Neuronal stem cell (in vitro differentiated cells): ENCODE data around the gene FGD2.
A peak's percentile ranks its signal among the peaks of the same experiment; 100 is the strongest.

Experiments
- DNase-seq: peaks from one replicate; pipeline ENCODE4 v3.0.0-alpha.2; 2013; ENCODE audit warnings: low spot score
- H2AFZ ChIP-seq: one replicate; pipeline ENCODE4 v1.6.1; 2013; ENCODE audit warnings: mild to moderate bottlenecking, low read length, inconsistent platforms
- H2AK5ac ChIP-seq: 2 replicates; pipeline ENCODE4 v1.6.1; 2013; ENCODE audit warnings: low read depth, mild to moderate bottlenecking, inconsistent platforms, low read length, moderate library complexity, mixed read lengths
- H2BK120ac ChIP-seq: 2 replicates; pipeline ENCODE4 v1.6.1; 2013; ENCODE audit warnings: low read depth, mild to moderate bottlenecking, inconsistent platforms, low read length, moderate library complexity, mixed read lengths
- H2BK12ac ChIP-seq: one replicate; pipeline ENCODE4 v1.6.1; 2013; ENCODE audit warnings: low read length, inconsistent platforms
- H2BK15ac ChIP-seq: 2 replicates; pipeline ENCODE4 v1.6.1; 2013; ENCODE audit warnings: mild to moderate bottlenecking, low read length, inconsistent platforms, mixed read lengths
- H2BK5ac ChIP-seq: one replicate; pipeline ENCODE4 v1.6.1; 2013; ENCODE audit warnings: inconsistent platforms, mild to moderate bottlenecking, low read length, moderate library complexity
- H3K14ac ChIP-seq: one replicate; pipeline ENCODE4 v1.6.1; 2013; ENCODE audit warnings: low read length, inconsistent platforms
- H3K18ac ChIP-seq: 2 replicates; pipeline ENCODE4 v1.6.1; 2013; ENCODE audit warnings: low read length, inconsistent platforms
- H3K23ac ChIP-seq: 2 replicates; pipeline ENCODE4 v1.6.1; 2013; ENCODE audit warnings: low read depth, mild to moderate bottlenecking, mixed read lengths, low read length, inconsistent platforms; ENCODE audit not compliant: poor library complexity
- H3K27ac ChIP-seq: replicated peaks from 3 replicates; pipeline ENCODE4 v1.5.1; 2013; ENCODE audit warnings: low read length, inconsistent platforms
- H3K27me3 ChIP-seq, 3 experiments: 2 replicates each; pipeline ENCODE4 v1.6.1; 2013; ENCODE audit warnings: low read length in 3 of 3, mild to moderate bottlenecking in 2 of 3, inconsistent platforms in 1 of 3, low read depth in 1 of 3, mixed read lengths in 1 of 3, moderate library complexity in 1 of 3; ENCODE audit not compliant: control insufficient read depth in 3 of 3, insufficient read depth in 3 of 3
- H3K36me3 ChIP-seq, 2 donors: replicated peaks in 1 of 2; 2 replicates each; pipeline ENCODE4 v1.6.1; 2013; ENCODE audit warnings: low read length in 2 of 2; ENCODE audit not compliant: control insufficient read depth in 2 of 2, insufficient read depth in 2 of 2
- H3K4ac ChIP-seq: 2 replicates; pipeline ENCODE4 v1.6.1; 2013; ENCODE audit warnings: inconsistent platforms, mild to moderate bottlenecking, low read length, moderate library complexity
- H3K4me1 ChIP-seq, 2 donors: 1 replicate in 1 of 2; 2 replicates in 1 of 2; pipeline ENCODE4 v1.6.1; 2013; ENCODE audit warnings: low read length in 2 of 2, low read depth in 1 of 2; ENCODE audit not compliant: control insufficient read depth in 2 of 2, insufficient read depth in 1 of 2
- H3K4me2 ChIP-seq: one replicate; pipeline ENCODE4 v1.6.1; 2013; ENCODE audit warnings: mild to moderate bottlenecking, low read length, inconsistent platforms; ENCODE audit not compliant: insufficient read depth, poor library complexity, severe bottlenecking
- H3K4me3 ChIP-seq, 2 donors: 2 replicates each; pipeline ENCODE4 v1.5.1; 2013; ENCODE audit warnings: low read length in 2 of 2, mild to moderate bottlenecking in 2 of 2, inconsistent platforms in 1 of 2, moderate library complexity in 1 of 2
- H3K79me1 ChIP-seq: one replicate; pipeline ENCODE4 v1.6.1; 2013; ENCODE audit warnings: low read depth, mild to moderate bottlenecking, inconsistent platforms, low read length, moderate library complexity
- H3K9ac ChIP-seq: one replicate; pipeline ENCODE4 v1.6.1; 2013; ENCODE audit warnings: mild to moderate bottlenecking, low read depth, low read length, inconsistent platforms; ENCODE audit not compliant: poor library complexity
- H3K9me3 ChIP-seq, 2 donors: replicated peaks in 1 of 2; 2 replicates each; pipeline versions ENCODE3 to v1.6.1; 2013; ENCODE audit warnings: low read length in 2 of 2, mild to moderate bottlenecking in 2 of 2, inconsistent platforms in 1 of 2, low read depth in 1 of 2, mixed read lengths in 1 of 2, moderate library complexity in 1 of 2; ENCODE audit not compliant: control insufficient read depth in 2 of 2, insufficient read depth in 1 of 2
- H4K8ac ChIP-seq: one replicate; pipeline ENCODE4 v1.6.1; 2013; ENCODE audit warnings: low read depth, mild to moderate bottlenecking, inconsistent platforms, low read length, moderate library complexity
- H4K91ac ChIP-seq: one replicate; pipeline ENCODE4 v1.6.1; 2013; ENCODE audit warnings: low read length, low read depth, mild to moderate bottlenecking, inconsistent platforms; ENCODE audit not compliant: poor library complexity
- WGBS, 2 donors: extraction: QIAGEN DNeasy Blood & Tissue Kit; methylation state at CpG; one replicate each; pipeline ENCODE4 v1.1.7; 2013; ENCODE audit warnings: missing lambda C conversion rate in 2 of 2, mixed read lengths in 1 of 2; ENCODE audit not compliant: insufficient read length in 2 of 2, insufficient replicate concordance in 1 of 2; ENCODE audit errors: extremely low coverage in 2 of 2; 5-methylcytosine and 5-hydroxymethylcytosine counted together

FGD2 gene

DNA sequence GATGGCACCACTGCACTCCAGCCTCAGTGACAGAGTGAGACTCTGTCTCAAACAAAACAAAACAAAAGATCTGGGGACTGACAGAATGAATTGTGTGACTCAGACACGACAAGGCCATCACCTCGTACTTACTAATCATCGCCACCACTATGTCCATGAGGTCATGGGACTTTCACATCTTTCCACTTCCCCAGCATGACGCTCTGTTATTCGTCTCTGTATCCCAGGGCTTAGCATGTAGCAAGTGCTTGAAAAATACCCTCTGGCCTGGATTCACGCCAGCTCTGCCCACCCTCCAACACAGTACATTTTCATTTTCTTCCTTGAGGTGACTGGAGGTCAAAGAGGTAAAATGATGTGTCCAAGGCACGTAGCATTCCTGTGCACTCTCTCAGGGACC, 27.8 kb downstream of the FGD2 start:
- peak overlapping the region; percentile 2 for H2BK5ac ChIP-seq
- no peak overlapping the region for H4K8ac ChIP-seq
- no peak overlapping the region for H4K91ac ChIP-seq
- no peak overlapping the region for H2AK5ac ChIP-seq
- no peak overlapping the region for H3K9ac ChIP-seq
- H3K18ac ChIP-seq, result no peak overlapping the region
- H3K4me3 ChIP-seq, result no peak overlapping the region
- no peak overlapping the region for H2AFZ ChIP-seq
- H3K4me1 ChIP-seq, result no peaks in the 10 kb centered on the region
- H3K36me3 ChIP-seq, result no peaks in the 10 kb centered on the region
- H3K27ac ChIP-seq, result no peak overlapping the region
- no peak overlapping the region for H3K4me2 ChIP-seq
- H3K27me3 ChIP-seq, result no peaks in the 10 kb centered on the region
- no peak overlapping the region for H3K4ac ChIP-seq
- no CpG with 5 or more reads among the region's 7 CpGs for WGBS, 2 donors
- no peak for DNase-seq
- H3K79me1 ChIP-seq, result no peaks in the 10 kb centered on the region
- H2BK15ac ChIP-seq, result no peak overlapping the region
- no peak overlapping the region for H3K14ac ChIP-seq
- no peak overlapping the region for H2BK12ac ChIP-seq
- H2BK120ac ChIP-seq, result no peak overlapping the region
- peaks cover 5 to 7% of the 10 kb centered on the region in 2 donors for H3K9me3 ChIP-seq
- H3K23ac ChIP-seq, result no peak overlapping the region

DNA sequence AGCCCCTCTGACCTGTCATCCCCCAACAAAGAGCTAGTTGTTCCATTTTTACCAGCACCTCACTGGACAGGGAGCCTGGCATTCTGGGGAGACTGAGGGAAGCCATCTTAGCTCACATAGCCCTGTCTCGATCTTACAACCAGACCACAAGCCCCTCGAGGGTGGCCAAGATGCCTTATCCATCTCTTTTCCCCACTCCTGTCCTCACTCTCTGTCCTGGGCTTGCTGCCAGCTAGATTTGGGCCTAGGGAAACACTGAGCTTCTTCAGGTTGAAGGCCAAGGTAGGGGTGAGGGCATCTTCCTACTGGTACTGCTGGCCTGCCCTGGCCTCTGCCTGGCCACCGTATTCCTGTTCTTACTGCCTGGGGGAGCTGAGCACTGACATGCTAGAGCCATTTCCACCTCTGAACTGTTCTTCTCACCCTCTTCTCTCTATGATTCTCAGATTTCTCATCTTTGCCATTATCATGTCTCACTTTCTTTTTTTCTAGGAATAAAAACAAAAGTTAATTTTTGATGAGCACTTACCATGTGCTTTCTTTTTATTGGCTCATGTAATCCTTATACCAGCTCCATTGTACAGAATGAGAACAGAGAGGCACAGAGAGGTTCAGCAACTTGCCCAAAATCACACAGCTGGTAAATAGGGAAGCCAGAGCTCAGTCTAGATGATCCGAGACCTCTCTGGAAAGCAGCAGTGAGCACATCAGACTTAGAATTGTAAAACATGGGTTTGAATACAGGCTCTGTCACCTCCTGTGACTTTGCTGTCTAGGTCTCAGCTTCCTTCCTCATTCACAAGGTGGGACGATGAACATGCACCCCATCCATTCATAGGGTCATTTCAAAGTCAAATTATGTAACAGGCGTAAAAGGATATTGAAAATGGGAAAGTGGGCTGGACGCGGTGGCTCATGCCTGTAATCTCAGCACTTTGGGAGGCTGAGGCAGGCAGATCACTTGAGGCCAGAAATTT, 28.7 kb downstream of the FGD2 start:
- H3K27me3 ChIP-seq, result no peaks in the 10 kb centered on the region
- H2BK120ac ChIP-seq, result no peak overlapping the region
- no peaks in the 10 kb centered on the region for H3K36me3 ChIP-seq
- no peak overlapping the region for H3K9ac ChIP-seq
- H2AFZ ChIP-seq, result no peak overlapping the region
- H2BK15ac ChIP-seq, result no peak overlapping the region
- no peaks in the 10 kb centered on the region for H3K4me1 ChIP-seq
- H3K23ac ChIP-seq, result no peak overlapping the region
- WGBS, 2 donors, result no CpG with 5 or more reads among the region's 8 CpGs
- no peak overlapping the region for H3K4me2 ChIP-seq
- DNase-seq, result no peak
- H3K18ac ChIP-seq, result no peak overlapping the region
- no peaks in the 10 kb centered on the region for H3K79me1 ChIP-seq
- H2AK5ac ChIP-seq, result no peak overlapping the region
- H3K4me3 ChIP-seq, result no peak overlapping the region
- H2BK12ac ChIP-seq, result no peak overlapping the region
- peaks cover 5 to 7% of the 10 kb centered on the region in 2 donors for H3K9me3 ChIP-seq
- no peak overlapping the region for H4K8ac ChIP-seq
- no peak overlapping the region for H4K91ac ChIP-seq
- no peak overlapping the region for H3K14ac ChIP-seq
- no peak overlapping the region for H3K27ac ChIP-seq
- H2BK5ac ChIP-seq, result peak overlapping the region; percentile 2
- no peak overlapping the region for H3K4ac ChIP-seq

DNA sequence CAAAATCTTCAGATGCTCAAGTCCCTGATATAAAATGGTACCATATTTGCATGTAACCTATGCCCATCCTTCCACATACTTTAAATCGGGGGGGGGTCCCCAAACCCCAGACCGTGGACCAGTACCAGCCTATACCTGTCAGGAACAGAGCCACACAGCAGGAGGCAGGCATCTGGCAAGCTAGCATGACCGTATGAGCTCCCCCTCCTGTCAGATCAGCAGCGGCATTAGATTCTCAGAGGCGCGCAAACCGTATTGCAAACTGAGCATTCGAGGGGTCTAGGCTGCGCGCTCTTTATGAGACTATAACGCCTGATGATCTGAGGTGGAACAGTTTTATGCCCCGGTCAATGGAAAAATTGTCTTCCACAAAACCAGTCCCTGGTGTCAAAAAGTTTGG, 30.7 kb downstream of the FGD2 start:
- Histone ChIP-seq H3K9ac (no peak overlapping the region), H3K4me1 (no peaks in the 10 kb centered on the region), H2BK15ac (no peak overlapping the region), H3K4me3 (no peak overlapping the region), H2BK12ac (no peak overlapping the region), H4K91ac (no peak overlapping the region), H3K4me2 (no peak overlapping the region), H3K27me3 (no peaks in the 10 kb centered on the region), H3K14ac (no peak overlapping the region), H3K18ac (no peak overlapping the region), H2BK5ac (no peak overlapping the region), H3K9me3 (no peaks in the 10 kb centered on the region), H3K4ac (no peak overlapping the region), H3K36me3 (no peaks in the 10 kb centered on the region), H2AFZ (no peak overlapping the region), H2AK5ac (no peak overlapping the region), H3K23ac (no peak overlapping the region), H3K79me1 (no peaks in the 10 kb centered on the region), H2BK120ac (no peak overlapping the region), H4K8ac (no peak overlapping the region), H3K27ac (no peak overlapping the region)
- WGBS, 2 donors, result no CpG with 5 or more reads among the region's 12 CpGs
- DNase-seq, result no peak

DNA sequence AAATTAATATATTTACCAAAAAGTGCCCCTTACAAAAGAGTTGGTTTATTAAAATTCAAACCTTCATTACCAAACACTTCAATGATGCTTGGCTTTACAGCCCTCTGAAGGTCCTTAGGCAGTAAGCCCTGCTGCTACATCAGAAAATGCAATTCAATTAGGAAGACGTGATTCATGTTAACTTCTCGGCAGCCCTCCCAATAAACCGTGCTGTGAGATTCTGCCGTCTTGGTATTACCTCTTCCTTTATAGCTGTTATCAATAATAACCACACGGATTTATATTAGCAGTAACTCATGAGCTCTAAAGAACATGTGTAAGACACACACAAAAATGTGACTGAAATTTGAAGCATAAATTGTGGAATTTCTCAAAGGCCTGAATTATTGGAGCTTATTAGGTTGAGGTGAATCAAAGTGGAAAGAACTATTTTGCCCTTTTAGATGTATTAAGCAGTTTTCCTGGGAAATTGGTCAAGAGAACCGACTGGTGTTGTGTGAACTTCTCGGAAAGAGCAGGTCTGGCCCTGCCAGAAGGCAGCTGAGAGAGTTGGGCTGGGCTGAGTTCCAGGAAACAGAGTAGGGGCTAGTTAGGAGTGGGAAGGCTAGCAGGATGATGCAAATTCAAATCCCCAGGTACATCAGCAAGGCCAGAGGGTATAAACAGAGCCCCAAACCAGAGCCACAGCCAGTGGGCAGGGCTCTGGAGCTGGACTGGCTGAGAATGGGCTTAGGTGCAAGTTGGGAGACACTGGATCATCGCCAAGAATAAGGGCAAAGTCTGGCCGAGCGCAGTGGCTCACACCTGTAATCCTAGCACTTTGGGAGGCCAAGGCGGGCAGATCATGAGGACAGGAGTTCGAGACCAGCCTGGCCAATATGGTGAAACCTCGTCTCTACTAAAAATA, 33.1 kb downstream of the FGD2 start:
- Histone ChIP-seq H3K27ac (no peak overlapping the region), H4K91ac (no peak overlapping the region), H3K79me1 (no peaks in the 10 kb centered on the region), H2AFZ (no peak overlapping the region), H3K4me1 (no peaks in the 10 kb centered on the region), H3K23ac (no peak overlapping the region), H4K8ac (no peak overlapping the region), H2BK15ac (no peak overlapping the region), H3K14ac (no peak overlapping the region), H3K4me3 (no peak overlapping the region), H2BK5ac (no peak overlapping the region), H3K9ac (no peak overlapping the region), H3K9me3 (no peaks in the 10 kb centered on the region), H2AK5ac (no peak overlapping the region), H2BK120ac (no peak overlapping the region), H3K36me3 (no peaks in the 10 kb centered on the region), H3K27me3 (no peaks in the 10 kb centered on the region), H2BK12ac (no peak overlapping the region), H3K4ac (no peak overlapping the region), H3K4me2 (no peak overlapping the region), H3K18ac (no peak overlapping the region)
- no peak for DNase-seq
- WGBS, 2 donors, result no CpG with 5 or more reads among the region's 13 CpGs
